ENCODE measurements around the gene MICU1. TPM values are rescaled to one million over a fixed set of nuclear protein-coding genes. Genes with fewer than 3 reads are reported as not detected.

The MICU1 gene
- total RNA-seq, 2 donors from 2014 or later: 30.9 to 36.0 TPM

GRCh38 chr10:72610466-72610865 is 15.4 kb downstream of the MICU1 start:
- Histone ChIP-seq H3K27ac (no peak overlapping the region), H3K4me3 (no peak overlapping the region), H3K9me3 (no peaks in the 10 kb centered on the region), H3K4me1 (peaks cover 0 to 6% of the 10 kb centered on the region in 2 donors), H3K27me3 (no peaks in the 10 kb centered on the region), H3K36me3 (no peaks in the 10 kb centered on the region)
- no peak for DNase-seq (ENCODE audit: low spot score)
- no peak for TF ChIP-seq CTCF (IDR thresholded peaks at IDR 0.05)

GRCh38 chr10:72605122-72605521 is 20.8 kb downstream of the MICU1 start:
- no peak overlapping the region for H3K27ac ChIP-seq
- no peaks in the 10 kb centered on the region for H3K9me3 ChIP-seq
- no peaks in the 10 kb centered on the region for H3K27me3 ChIP-seq
- no peak for DNase-seq (ENCODE audit: low spot score)
- H3K36me3 ChIP-seq: no peaks in the 10 kb centered on the region
- H3K4me3 ChIP-seq: no peak overlapping the region
- TF ChIP-seq CTCF (IDR thresholded peaks at IDR 0.05): no peak
- no peaks in the 10 kb centered on the region for H3K4me1 ChIP-seq

GRCh38 chr10:72601144-72601543 is 24.7 kb downstream of the MICU1 start:
- TF ChIP-seq CTCF (IDR thresholded peaks at IDR 0.05): no peak

GRCh38 chr10:72598769-72599701 is 26.8 kb downstream of the MICU1 start:
- DNase-seq (ENCODE audit: low spot score): no peak
- Histone ChIP-seq H3K4me1 (no peaks in the 10 kb centered on the region), H3K27ac (no peak overlapping the region), H3K4me3 (no peak overlapping the region), H3K9me3 (no peaks in the 10 kb centered on the region), H3K36me3 (no peaks in the 10 kb centered on the region), H3K27me3 (no peaks in the 10 kb centered on the region)
- TF ChIP-seq CTCF (IDR thresholded peaks at IDR 0.05): no peak

More at GRCh38 chr10:72601144-72601543, 24.7 kb downstream of the MICU1 start:
- no peak for DNase-seq (ENCODE audit: low spot score)
- no peaks in the 10 kb centered on the region for H3K27me3 ChIP-seq
- H3K9me3 ChIP-seq: no peaks in the 10 kb centered on the region
- H3K36me3 ChIP-seq: no peaks in the 10 kb centered on the region
- no peak overlapping the region for H3K27ac ChIP-seq
- H3K4me1 ChIP-seq: no peaks in the 10 kb centered on the region
- H3K4me3 ChIP-seq: no peak overlapping the region

GRCh38 chr10:72597897-72598296 is 28.0 kb downstream of the MICU1 start:
- no peak for DNase-seq (ENCODE audit: low spot score)
- Histone ChIP-seq H3K36me3 (no peaks in the 10 kb centered on the region), H3K27ac (no peak overlapping the region), H3K9me3 (no peaks in the 10 kb centered on the region), H3K4me3 (no peak overlapping the region), H3K27me3 (no peaks in the 10 kb centered on the region), H3K4me1 (no peaks in the 10 kb centered on the region)
- TF ChIP-seq CTCF (IDR thresholded peaks at IDR 0.05): no peak
